Measurements from ENCODE around the gene ZNF831.

Gene ZNF831

DNA sequence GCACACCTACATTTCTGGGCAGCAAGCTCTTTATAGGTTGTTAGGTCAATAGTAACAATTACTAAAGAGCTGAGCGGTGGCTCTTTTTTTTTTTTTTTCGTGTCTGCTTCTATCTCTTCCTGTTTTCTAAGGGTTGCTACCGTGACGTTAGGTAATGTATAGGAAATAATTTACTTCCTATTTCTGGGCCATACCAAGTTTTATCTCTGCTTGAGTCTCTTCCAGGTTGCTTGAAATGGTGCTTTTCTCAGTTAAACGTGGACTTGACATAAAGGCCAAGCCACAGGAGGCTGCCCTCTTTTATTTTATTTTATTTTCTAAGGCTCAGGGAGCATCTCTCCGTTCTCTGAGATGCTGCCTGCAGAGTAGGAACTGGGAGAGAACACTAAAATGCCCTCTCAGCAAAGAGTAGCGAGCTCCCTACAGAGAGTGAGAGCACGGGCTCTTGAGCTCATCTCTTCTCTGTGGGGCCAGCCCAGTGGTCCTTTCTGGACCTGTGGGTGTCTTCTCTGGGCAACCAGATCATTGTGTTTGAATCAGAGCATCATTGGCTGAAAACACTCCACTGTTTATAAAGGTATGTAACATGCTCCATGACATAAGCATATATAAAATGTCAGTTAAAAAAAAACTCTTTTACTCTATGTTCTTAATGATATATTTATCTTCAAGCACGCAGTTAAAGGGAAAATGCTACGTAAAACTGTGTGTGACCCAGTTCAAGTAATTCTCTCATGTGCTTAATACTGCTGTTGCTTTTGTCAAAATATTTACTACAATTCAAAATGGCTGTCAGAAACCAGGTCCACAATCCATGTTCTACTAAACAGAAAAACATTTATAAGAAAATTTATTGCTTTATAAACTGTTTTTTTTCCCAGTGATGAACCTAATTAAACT is at the start of gene ZNF831:
Gene ZNF831 (plus strand): TSS at position 191 of the 900 bp plus-strand sequence. CDS start 27,199 bp downstream, outside the sequence.
- in situ Hi-C loops (cut with MboI; ENCODE audit: low sequenced_read_pairs), result no loop called here

DNA sequence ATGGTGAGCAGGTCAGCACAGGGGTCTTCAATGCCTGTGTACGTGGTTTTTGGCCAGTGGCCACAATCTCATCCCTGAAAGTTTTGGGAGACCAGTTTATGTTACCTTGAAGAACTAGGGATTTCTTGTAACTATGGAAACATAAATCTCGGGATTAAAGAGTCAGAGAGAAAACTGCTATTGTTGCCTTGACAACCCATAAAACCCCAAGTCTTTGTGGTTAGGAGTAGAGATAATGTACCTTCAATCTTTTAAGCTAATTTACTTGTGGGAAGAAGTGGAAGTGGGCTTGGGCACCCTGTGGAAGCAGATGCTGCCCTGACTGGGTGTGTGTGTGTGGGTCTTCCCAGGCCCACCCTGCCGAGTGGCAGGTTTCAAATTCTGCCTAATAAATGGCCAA is 46.1 kb upstream of the ZNF831 start:
- in situ Hi-C loops (cut with MboI; ENCODE audit: low sequenced_read_pairs), result no loop called here

GRCh38 chr20:59118855-59119254 is 44.8 kb upstream of the ZNF831 start:
- in situ Hi-C loops (cut with MboI; ENCODE audit: low sequenced_read_pairs), result no loop called here

GRCh38 chr20:59120491-59120890 is 43.1 kb upstream of the ZNF831 start:
- in situ Hi-C loops (cut with MboI; ENCODE audit: low sequenced_read_pairs), result no loop called here

DNA sequence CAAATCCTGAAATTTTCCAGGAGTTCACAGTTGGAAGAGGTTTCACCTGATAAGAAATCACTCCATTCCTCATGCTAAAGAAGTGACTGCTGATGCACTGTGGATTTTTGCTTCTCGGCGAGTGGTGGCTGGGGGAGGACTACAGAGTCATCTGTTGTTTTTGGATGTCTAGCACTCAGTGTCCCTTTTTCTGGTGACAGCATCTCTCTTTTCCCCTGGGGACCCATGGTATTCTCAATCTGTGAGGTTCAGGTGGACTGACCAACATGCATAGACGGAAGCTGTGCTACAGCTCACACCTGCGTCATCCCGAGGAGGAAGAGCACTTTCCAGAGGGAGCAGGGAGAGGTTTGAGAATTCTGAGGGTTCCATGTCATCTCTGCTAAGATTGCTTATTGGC is 42.7 kb upstream of the ZNF831 start:
- in situ Hi-C loops (cut with MboI; ENCODE audit: low sequenced_read_pairs), result no loop called here

GRCh38 chr20:59121714-59122565 is 41.7 kb upstream of the ZNF831 start:
- in situ Hi-C loops (cut with MboI; ENCODE audit: low sequenced_read_pairs), result no loop called here

DNA sequence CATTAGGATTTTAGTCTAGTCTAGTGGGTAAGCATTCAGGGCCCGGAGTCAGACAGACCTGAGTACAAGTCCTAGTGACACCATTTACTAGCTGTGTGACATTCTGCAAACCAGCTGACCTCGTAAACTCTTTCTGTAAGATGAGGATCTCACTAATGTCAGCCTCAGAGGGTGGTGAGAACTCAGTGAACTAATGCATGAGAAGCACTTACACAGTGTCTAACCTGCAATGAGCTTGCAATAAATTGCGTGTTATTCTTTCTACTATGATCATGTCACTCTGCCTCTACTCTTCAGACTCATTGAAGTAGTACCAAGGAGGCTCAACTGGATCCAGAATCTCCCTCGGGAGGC is 41.1 kb upstream of the ZNF831 start:
- in situ Hi-C loops (cut with MboI; ENCODE audit: low sequenced_read_pairs), result no loop called here

- in situ Hi-C loops (cut with MboI; ENCODE audit: low sequenced_read_pairs), result no loop called here
These were observed 40.5 kb upstream of the ZNF831 start for GRCh38 chr20:59123011-59123677.

DNA sequence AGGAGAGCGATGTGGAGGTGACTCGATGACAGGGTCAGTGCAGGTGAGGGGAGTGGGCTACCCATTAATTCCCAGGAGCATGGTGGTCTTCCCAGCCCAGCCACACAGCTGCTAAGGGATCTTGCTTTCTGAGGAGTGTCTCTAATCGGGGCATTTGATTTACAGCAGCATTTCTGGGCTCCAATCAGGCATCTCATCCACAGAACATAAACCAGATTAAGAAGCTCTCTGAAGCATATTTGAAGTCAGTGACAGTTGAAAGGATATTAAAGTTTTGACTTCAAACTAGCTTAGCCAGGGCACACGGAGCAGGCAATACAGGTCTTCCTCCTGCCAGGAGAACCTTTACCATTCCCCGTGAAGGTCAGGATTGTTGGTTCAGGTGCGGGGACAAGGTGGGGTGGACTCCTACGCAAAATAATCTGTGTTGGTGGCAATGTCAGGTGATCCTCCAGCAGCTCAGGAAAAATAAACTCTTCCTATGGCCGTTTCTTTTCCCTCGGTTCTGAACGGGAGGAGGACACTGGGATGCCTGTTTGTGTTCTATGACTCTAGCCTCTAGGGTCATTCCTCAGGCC is 39.9 kb upstream of the ZNF831 start:
- in situ Hi-C loops (cut with MboI; ENCODE audit: low sequenced_read_pairs), result no loop called here

- in situ Hi-C loops (cut with MboI; ENCODE audit: low sequenced_read_pairs), result no loop called here
These were observed 39.2 kb upstream of the ZNF831 start for GRCh38 chr20:59124296-59125029.

- in situ Hi-C loops (cut with MboI; ENCODE audit: low sequenced_read_pairs), result no loop called here
These were observed 38.3 kb upstream of the ZNF831 start for GRCh38 chr20:59125332-59125731.

DNA sequence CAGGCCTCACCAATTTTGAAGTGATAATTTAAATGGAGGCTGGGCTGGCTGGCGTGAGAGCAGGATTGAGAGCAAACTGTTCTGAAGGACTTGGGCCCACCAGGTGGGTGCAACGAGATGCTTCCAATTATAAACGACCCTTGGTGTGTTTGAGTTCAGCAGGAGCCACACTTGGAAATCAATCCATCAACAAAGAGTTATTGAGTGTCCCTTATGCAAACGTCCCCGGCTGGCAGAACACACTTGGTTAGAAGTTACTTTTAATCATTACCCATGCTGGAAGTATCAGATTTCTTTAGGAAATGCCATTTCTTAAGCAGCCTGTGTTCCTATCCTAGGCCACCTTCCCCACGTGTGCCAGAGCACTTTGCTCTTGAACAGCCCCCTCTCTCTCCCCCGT is 37.8 kb upstream of the ZNF831 start:
- in situ Hi-C loops (cut with MboI; ENCODE audit: low sequenced_read_pairs), result no loop called here

DNA sequence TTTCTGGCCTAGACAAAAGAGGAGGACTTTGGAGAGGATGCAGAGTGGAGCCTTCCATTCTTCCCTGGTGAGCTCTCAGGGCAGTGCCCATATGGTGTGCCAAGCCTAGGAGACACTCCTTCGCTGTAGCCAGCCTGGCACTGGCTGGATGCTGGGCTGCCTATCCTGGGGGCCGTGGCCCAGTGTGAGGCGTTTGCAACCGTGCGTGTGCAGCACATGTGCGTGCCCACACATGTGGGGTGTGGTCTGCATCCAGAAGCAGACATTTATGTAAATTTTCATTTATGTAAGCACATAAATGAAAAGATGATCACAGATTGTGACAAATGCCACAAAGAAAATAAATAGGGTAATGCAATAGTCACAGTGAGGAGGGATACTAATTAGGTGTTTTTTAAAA is 35.8 kb upstream of the ZNF831 start:
- in situ Hi-C loops (cut with MboI; ENCODE audit: low sequenced_read_pairs), result no loop called here

DNA sequence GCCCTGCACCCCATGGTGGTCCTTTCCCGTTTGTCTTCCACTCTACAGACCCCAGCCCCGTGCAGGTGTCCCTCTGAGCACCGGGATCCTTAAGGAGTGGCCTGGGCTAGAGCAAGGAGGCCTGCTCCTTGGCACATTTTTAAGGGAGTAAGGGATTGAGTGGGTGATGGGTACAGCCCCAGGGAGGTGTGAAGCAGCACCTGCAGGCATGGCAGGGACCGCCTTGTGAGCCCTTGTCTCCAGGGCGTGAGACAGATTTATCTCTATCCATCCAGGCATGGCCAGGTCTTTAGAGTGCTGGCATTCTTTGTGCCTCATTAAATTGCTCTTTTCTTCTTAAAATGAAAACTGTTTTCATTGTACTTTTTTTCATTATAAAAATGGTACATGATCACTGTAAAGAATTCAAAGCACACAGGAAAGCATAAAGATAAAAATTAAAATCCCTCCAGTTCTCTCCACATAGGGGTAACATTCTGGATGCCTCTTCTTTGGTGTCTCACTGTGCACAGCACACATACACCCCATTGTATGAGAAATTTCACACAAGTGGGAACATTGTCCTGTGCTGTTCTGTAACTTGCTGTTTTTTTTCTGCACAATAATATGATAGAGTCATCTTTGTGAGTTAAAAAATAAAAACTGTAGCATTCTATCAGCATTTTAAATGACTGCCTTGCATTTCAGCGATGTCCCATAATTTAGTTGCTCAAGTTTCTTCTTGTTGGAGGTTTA is 31.9 kb upstream of the ZNF831 start:
- in situ Hi-C loops (cut with MboI; ENCODE audit: low sequenced_read_pairs), result no loop called here

DNA sequence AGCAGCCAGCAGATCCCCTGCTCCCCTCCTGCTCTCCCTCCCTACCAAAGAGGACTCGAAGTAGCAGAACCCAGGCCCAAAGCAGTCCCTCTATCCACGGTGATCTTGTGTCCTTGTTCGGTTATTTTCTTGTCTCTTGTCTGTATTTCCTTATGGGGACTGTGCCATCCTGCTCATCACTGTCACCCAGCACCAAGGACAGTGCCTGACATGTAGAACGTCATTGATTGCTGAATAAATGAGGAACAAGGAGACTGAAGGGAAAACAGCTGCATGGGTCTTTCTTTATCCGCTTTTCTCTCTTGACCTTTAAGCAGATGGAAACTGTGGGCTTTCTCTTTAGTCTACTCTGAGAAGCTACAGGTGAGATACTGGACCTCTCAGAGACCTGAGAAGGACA is 29.4 kb upstream of the ZNF831 start:
- in situ Hi-C loops (cut with MboI; ENCODE audit: low sequenced_read_pairs), result no loop called here

DNA sequence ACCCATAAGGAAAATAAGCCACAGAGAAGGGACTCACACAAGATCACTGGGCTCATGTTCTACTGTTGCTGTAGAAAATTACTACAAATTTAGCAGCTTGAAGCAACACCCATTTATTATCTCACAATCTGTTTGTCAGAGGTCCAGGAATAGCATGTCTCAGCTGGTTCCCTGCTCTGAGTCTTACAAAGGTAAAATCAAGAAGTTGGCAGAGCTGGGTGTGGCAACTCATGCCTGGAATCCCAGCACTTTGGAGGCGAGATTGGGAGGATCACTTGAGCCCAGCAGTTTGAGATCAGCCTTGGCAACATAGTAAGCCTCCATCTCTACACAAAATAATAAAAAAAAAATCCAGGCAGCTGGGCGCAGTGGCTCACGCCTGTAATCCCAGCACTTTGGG is 28.5 kb upstream of the ZNF831 start:
- in situ Hi-C loops (cut with MboI; ENCODE audit: low sequenced_read_pairs), result no loop called here

- in situ Hi-C loops (cut with MboI; ENCODE audit: low sequenced_read_pairs), result no loop called here
These were observed 27.6 kb upstream of the ZNF831 start for GRCh38 chr20:59136027-59136426.

DNA sequence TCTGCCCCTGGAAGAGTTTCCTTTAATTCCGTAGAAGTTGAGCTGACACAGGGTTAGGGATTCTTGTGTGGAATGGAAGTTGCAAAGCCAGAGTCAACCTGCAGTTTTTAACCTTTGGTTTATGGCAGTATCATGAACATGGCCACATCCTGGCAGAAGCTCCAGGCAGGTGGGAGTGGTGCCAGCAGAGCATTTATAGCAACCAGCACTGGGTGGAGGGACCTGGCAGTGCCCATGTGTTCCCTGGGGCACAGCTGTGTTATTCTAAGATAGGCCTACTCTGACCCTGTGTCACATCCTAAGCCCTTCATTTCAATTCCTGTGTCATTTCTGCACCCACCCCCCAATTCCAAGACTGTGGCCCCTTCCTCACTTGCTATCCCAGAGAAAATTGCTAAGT is 26.1 kb upstream of the ZNF831 start:
- in situ Hi-C loops (cut with MboI; ENCODE audit: low sequenced_read_pairs), result no loop called here

DNA sequence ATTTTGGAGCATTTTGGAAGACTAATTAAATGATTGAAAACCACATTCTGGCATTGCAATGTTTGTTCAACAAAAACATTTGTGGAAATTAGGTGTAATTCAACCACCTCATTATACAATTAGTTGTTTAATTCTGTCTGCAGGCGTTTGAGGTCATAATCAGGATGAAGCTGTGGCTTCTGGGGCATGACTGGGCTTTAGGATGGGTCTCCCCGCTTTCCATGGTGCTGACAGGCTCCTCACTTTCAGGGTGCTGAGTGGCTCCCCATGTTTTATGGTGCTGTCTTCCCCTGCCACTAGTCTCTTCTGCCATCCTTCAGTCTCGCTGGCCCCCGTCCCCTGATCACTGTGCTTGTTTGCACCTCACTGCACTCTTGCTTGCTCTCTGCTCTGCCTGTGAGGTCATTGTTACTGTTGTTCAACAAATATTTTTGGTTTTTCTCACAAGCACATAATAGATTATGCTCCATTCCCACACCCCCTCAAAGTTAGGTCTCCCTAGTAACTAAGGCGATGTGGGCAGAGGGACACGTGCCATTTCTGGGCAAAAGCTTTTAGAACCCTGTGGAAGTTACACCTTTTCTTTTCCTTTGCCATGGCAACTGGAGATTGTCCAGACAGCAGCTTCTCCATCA is 25.4 kb upstream of the ZNF831 start:
- in situ Hi-C loops (cut with MboI; ENCODE audit: low sequenced_read_pairs), result no loop called here

Data from HL-60/S4 treated with retinoic acid at 250 ng/mL for 4 days and 3 days (cell line).